HG02885 (cell line): ENCODE measurements around the gene RHOC.
"Not testable (repeated sequence)": the region's sequence is repeated elsewhere in the genome, so short reads cannot be mapped to it uniquely, and the experiment has no call there.

ENCODE experiments used
- ATAC-seq: cut with Tn5 transposase; IDR thresholded peaks from one replicate; pipeline ENCODE4 v1.9.1; 2021; ENCODE audit warnings: mild to moderate bottlenecking; ENCODE audit not compliant: unreplicated experiment, poor library complexity

Gene RHOC

DNA sequence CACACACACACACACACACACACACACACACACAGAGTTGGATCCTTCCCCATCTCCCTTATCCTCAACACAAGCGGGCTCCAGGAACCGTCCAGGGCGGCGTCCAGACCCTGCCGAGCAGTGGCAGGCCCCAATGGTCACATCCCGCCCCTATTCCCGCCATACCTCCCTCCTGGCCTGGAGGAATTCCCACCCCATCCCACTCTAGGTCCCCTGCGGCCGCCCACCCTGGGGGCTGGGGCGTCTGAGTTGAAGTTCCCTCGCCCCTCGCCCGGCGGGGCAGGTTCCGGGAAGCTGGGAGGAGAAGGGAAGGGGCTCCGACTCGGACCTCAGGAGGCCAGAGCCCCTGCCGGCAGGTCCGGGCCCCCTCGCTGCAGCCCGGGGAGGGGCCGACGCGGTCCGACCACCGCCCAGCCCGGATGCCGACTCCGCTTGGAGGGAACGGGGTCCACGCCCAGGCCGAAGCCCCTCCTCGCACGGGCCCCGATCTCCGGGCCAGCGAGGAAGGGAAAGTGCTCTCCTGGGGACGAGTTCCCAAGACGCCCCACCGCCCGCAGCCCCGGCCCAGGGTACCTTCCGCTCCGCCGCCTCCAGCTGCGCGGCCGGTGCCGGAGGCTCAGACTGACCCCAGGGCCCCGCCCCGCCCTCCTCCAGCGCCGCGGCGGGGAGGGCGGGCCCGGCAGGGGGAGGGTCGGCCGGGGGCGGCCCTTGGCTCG lies at the start of gene RHOC:
Gene RHOC, minus strand, starts transcription at position 623 of the 716 bp plus-strand sequence. CDS start 3,328 bp downstream, outside the sequence.
- ATAC-seq: peak; percentile 72

DNA sequence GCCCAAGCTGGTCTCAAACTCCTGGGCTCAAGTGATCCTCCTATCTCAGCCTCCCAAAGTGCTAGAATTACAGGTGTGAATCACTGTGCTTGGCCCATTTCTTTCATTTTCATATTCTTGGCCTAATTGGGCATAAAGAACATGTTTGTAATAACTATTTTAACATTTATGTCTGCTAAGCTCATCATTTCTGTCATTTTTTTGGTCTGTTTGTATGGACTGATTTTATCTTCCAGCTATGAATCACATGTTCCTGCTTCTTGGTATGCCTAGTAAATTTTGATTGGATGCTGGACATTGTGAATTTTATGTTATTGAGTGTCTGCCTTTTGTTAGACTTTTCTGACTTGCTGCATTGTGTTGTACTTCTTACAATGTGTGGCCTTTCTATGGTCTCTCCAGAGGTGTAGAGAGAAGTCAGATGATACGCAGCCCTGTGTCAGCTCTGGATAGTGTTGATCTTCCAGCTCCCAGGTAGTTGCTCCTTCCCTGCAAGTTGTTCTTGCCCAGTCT lies 47.2 kb upstream of the RHOC start:
- no peak for ATAC-seq

DNA sequence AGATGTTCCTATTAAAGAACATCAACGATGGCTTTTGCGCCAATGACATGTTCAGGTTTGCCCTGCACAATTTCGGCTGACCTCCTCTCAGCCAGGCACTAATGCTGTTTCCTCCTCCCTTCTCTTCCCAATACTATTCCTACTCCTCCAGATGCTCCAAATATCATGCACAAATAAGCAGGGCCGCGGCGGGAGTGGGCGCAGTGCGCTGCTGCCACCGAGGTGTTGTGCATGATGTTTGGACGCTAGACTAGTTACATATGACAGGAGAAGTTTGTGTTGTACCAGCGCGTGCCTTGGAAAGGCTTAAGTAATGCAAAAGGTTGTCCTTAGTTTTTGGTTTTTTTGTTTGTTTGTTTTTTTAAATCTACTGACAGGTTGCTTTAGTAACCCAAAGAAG lies 41.5 kb upstream of the RHOC start:
- ATAC-seq: no peak

DNA sequence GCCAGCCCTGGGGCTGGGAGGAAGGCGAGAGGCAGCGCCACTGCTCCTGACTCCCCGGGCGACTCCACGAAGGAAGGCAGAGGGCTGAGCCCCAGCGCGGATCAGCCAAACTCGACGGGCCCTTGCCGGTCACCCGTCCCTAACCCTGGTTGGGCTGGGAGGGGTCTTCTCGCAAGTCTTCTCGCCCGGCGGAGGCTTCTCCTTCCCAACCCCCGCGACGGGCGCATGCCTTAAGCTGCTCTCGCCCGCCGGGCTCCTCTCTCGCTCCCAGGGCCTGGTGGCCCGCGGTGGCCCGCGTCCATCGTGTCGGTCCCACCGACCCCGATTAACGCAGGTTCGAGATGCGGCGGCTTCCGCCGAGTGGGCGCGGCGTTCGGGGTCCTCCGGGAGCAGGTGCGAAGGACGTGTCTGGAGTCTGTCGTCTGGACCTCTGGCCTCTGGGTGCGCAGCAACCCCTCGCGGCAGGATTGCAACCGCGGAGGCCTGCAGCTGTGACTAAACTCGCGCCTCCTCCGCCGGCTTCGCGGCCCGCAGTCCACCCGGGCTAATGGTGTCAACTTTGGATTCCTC lies 37.2 kb upstream of the RHOC start:
- no peak for ATAC-seq

DNA sequence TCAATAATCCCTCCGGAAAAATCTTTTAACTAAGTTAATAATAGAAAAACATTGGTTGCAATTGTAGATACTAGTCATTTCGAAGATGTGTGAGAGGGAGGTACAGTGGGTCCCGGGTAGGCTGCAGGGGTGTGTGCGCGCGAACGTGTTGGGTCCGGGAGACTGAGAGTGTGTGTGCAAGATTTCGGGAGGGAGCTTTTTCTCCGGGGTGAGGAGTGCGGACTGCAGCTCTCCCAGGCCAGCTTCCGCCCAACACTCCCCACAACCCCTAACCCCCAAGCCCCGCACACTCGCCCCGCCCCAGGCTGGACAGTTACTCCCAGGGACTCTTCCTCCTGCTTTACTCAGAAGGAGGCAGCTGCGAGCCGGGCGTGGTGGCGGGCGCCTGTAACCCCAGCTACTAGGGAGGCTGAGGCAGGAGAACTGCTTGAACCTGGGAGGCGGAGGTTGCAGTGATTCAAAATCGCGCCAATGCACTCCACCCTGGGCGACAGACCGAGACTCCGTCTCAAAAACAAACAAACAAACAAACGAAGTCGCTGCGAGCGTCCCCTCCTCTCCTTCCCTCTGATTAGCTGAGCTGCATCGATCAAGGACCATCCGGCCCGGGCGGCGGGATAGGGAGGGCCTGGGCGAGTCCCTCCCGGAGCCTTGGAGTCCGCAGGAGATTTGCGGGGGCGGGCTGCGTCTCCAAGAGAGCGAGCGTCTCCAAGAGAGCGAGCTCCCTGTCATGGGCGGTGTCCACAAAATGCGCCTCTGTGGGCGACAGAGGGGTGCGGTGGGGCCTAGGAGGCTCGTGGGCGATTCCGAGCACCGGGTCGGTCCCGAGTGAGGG lies 36.5 kb upstream of the RHOC start:
- no peak for ATAC-seq

GRCh38 chr1:112737573-112737972 lies 30.6 kb upstream of the RHOC start:
- no peak for ATAC-seq

- no peak for ATAC-seq
Observed at GRCh38 chr1:112735752-112736151, 28.8 kb upstream of the RHOC start.

DNA sequence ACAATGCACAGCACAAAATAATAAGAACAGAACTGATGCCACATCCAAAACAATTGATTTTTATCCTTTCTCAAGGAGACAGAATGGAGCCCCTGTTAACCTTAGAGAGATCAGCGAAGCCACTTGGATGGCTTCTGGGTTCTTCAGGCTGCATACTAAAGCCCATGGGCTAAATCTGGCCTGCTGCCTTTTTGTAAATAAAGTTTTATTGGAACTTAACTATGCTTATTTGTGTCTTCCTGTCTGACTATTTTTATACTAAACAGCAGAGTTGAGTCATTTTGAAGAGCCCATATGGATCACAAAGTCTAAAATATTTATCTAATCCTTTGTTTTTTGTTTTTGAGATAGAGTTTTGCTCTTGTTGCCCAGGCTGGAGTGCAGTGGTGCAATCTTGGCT lies 24.5 kb upstream of the RHOC start:
- ATAC-seq: no peak

DNA sequence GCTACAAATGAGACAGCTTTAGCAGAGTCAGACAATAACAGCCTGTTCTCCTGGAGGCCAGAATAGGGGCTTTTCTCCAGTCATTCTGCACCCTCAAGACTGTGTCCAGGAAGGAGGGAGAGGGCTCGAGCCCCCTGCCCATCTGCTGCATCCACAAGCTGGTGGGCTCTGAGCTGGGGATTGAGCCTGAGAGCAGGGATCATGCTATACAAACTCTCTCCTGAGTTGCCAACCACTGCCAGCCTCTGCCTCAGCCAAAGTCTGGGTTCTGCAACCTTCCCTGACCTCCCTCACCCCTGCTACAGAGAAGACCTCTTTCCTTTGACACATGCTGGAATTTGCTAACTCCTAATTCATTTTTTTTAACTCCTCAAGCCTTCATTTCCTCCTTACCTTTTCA lies 23.0 kb upstream of the RHOC start:
- no peak for ATAC-seq

- ATAC-seq: not testable (repeated sequence)
Observed at GRCh38 chr1:112729011-112729410, 22.1 kb upstream of the RHOC start.

DNA sequence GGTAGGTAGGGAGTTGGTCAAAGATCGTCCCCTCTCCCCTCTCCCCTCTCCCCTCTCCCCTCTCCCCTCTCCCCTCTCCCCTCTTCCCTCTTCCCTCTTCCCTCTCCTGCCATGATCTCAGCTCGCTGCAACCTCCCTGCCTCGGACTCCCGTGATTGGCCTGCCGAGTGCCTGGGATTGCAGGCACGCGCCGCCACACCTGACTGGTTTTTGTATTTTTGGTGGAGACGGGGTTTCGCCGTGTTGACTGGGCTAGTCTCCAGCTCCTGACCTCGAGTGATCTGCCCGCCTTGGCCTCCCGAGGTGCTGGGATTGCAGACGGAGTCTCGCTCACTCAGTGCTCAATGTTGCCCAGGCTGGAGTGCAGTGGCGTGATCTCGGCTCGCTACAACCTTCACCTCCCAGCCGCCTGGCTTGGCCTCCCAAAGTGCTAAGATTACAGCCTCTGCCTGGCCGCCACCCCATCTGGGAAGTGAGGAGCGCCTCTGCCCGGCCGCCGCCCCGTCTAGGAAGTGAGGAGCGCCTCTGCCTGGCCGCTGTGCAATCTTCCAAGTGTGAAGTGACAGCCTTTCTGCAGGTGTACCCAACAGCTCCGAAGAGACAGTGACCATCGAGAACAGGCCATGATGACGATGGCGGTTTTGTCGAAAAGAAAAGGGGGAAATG lies 21.5 kb upstream of the RHOC start:
- not testable (repeated sequence) for ATAC-seq

- no peak for ATAC-seq
Observed at GRCh38 chr1:112727716-112728115, 20.8 kb upstream of the RHOC start.

GRCh38 chr1:112724240-112724639 lies 17.3 kb upstream of the RHOC start:
- ATAC-seq: not testable (repeated sequence)

DNA sequence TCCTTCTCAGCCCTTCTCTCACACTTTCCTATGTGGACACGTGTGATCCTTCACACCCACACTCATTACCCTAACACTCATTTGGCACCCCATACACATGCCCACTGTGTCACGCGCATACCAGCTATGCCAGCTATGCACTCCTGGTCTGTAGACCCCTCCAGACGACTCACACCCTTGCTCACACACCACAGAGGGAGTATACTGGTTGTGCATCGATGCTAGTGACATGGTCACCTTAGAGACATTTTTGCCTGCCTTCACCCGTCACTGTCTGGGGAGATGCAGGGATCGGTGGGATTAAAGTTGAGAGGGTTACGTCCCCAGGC lies 16.5 kb upstream of the RHOC start:
- no peak for ATAC-seq

- no peak for ATAC-seq
Observed at GRCh38 chr1:112722601-112723510, 15.9 kb upstream of the RHOC start.

GRCh38 chr1:112721966-112722524 lies 15.1 kb upstream of the RHOC start:
- ATAC-seq: no peak

GRCh38 chr1:112721294-112721693 lies 14.4 kb upstream of the RHOC start:
- not testable (repeated sequence) for ATAC-seq

DNA sequence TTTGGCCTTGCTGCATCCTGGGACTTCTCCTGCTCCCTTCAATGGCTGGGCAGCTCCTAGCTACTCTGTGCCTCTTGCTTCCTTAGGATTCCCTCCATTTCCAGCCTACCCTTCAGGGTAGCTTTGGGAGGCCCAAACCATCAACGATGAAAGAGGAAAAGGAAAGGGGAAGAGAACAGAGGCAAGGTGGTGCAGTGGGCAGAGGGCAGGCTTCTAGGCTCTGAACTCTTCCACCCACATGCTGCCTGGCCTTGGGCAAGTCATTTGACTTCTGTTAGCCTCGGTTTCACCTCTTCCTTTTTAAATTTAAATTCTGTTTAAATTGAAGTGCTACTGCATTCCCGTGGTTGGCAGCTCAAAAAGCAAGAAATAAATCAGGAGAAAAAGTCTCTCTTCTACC lies 13.9 kb upstream of the RHOC start:
- no peak for ATAC-seq

- ATAC-seq: no peak
Observed at GRCh38 chr1:112719706-112720105, 12.8 kb upstream of the RHOC start.
